Body of pancreas (tissue), 4 donors: Measurements from ENCODE around the gene IQGAP2. TPM values are rescaled to one million over a fixed set of nuclear protein-coding genes. Genes with fewer than 3 reads are reported as not detected.

ENCODE experiments used
- ATAC-seq: fragments of 150-250 bp; one replicate; pipeline ENCODE4 v1.9.1; 2016
- DNase-seq, 4 donors: peaks; one replicate each; pipeline ENCODE4 v3.0.0-alpha.2; 2019
- H3K27ac ChIP-seq, 4 donors: fragments of 200-600 bp; sonication (generic); 1 replicate in 3 of 4; 2 replicates in 1 of 4; pipeline versions ENCODE4 v1.5.1 to v1.6.1; 2016 to 2019; ENCODE audit warnings: mild to moderate bottlenecking in 1 of 4, mixed read lengths in 1 of 4, moderate library complexity in 1 of 4
- H3K27me3 ChIP-seq, 2 donors: fragments of 200-600 bp; sonication (generic); one replicate each; pipeline ENCODE4 v1.6.0; 2016; ENCODE audit warnings: mild to moderate bottlenecking in 1 of 2
- H3K36me3 ChIP-seq, 2 donors: fragments of 200-600 bp; sonication (generic); replicated peaks in 1 of 2; 2 replicates each; pipeline ENCODE4 v1.5.1; 2016; ENCODE audit warnings: low read depth in 2 of 2; ENCODE audit not compliant: insufficient read depth in 1 of 2
- H3K4me1 ChIP-seq: fragments of 200-600 bp; sonication (generic); one replicate; pipeline ENCODE4 v1.6.0; 2016
- H3K4me3 ChIP-seq, 2 donors: fragments of 200-600 bp; sonication (generic); 1 replicate in 1 of 2; 2 replicates in 1 of 2; pipeline ENCODE4 v1.5.1; 2016 to 2019
- H3K9me3 ChIP-seq, 3 donors: fragments of 200-600 bp; sonication (generic); 1 replicate in 2 of 3; 2 replicates in 1 of 3; pipeline ENCODE4 v1.5.1; 2016
- CTCF ChIP-seq, 7 experiments: fragments of 450-650 bp in 4 of 7; fragments of 200-600 bp in 3 of 7; sonication (generic) in 3 of 7; IDR thresholded peaks; one replicate each; pipeline ENCODE4 v1.5.1; 2016 to 2019; ENCODE audit warnings: antibody characterized with exemption in 7 of 7
- POLR2A ChIP-seq, 3 donors: fragments of 450-650 bp; IDR thresholded peaks; one replicate each; pipeline ENCODE4 v1.6.1; 2016; ENCODE audit warnings: antibody characterized with exemption in 3 of 3, mild to moderate bottlenecking in 2 of 3
- WGBS, 2 donors: methylation state at CpG; one replicate each; pipeline ENCODE4 v1.1.5; 2017; 5-methylcytosine and 5-hydroxymethylcytosine counted together
- intact Hi-C: fragments of 100-400 bp; cut with DNase I; formaldehyde crosslinking; loops from one replicate; pipeline ENCODE4 v1.15.1; 2023
- total RNA-seq, 2 donors: library from RNA; depleted of rRNA; stranded (reverse); fragments of >200 nt; gene quantifications; one replicate each; pipeline ENCODE4 v1.1.0, GENCODE V29; 2016

The IQGAP2 gene
- total RNA-seq, 2 donors from 2014 or later: 41.2 to 49.5 TPM

GRCh38 chr5:76529464-76530344, 126.6 kb downstream of the IQGAP2 start:
- Histone ChIP-seq H3K27me3 (no peaks in the 10 kb centered on the region), H3K36me3 (no peaks in the 10 kb centered on the region), H3K4me1 (peaks cover 18% of the 10 kb centered on the region), H3K9me3 (no peaks in the 10 kb centered on the region), H3K4me3 (no peak overlapping the region), H3K27ac (no peak overlapping the region)
- intact Hi-C loops: no loop called here
- 95 to 96% methylated on average over 10 of the region's 10 CpGs for WGBS, 2 donors
- no peak for DNase-seq
- ATAC-seq: no peak
- no peak for TF ChIP-seq CTCF (IDR thresholded peaks at IDR 0.05)
- no peak for TF ChIP-seq POLR2A (IDR thresholded peaks at IDR 0.05)

GRCh38 chr5:76532052-76532451, 129.0 kb downstream of the IQGAP2 start:
- H3K36me3 ChIP-seq: no peaks in the 10 kb centered on the region
- TF ChIP-seq POLR2A (IDR thresholded peaks at IDR 0.05) (no peak), CTCF (IDR thresholded peaks at IDR 0.05) (no peak)

GRCh38 chr5:76532973-76533372, 129.9 kb downstream of the IQGAP2 start:
- TF ChIP-seq CTCF (IDR thresholded peaks at IDR 0.05) (no peak), POLR2A (IDR thresholded peaks at IDR 0.05) (no peak)
- Histone ChIP-seq H3K36me3 (no peaks in the 10 kb centered on the region), H3K27ac (no peak overlapping the region), H3K27me3 (no peaks in the 10 kb centered on the region), H3K9me3 (no peaks in the 10 kb centered on the region), H3K4me3 (no peak overlapping the region), H3K4me1 (peaks cover 24% of the 10 kb centered on the region)
- no peak for ATAC-seq
- no peak for DNase-seq
- 96 to 98% methylated on average over 4 of the region's 4 CpGs for WGBS, 2 donors
- intact Hi-C loops: no loop called here

More at GRCh38 chr5:76532052-76532451, 129.0 kb downstream of the IQGAP2 start:
- 96 to 97% methylated on average over 3 of the region's 3 CpGs for WGBS, 2 donors
- Histone ChIP-seq H3K27ac (no peak overlapping the region), H3K4me1 (peaks cover 23% of the 10 kb centered on the region), H3K9me3 (no peaks in the 10 kb centered on the region), H3K4me3 (no peak overlapping the region), H3K27me3 (no peaks in the 10 kb centered on the region)
- DNase-seq (no peak), ATAC-seq (no peak)
- intact Hi-C loops: no loop called here

GRCh38 chr5:76535577-76535976, 132.5 kb downstream of the IQGAP2 start:
- Histone ChIP-seq H3K4me1 (peaks cover 23% of the 10 kb centered on the region), H3K36me3 (no peaks in the 10 kb centered on the region), H3K9me3 (no peaks in the 10 kb centered on the region), H3K27me3 (no peaks in the 10 kb centered on the region), H3K27ac (no peak overlapping the region), H3K4me3 (no peak overlapping the region)
- DNase-seq (no peak), ATAC-seq (no peak)
- intact Hi-C loops: no loop called here
- WGBS, 2 donors: 76 to 84% methylated on average over 4 of the region's 4 CpGs
- TF ChIP-seq POLR2A (IDR thresholded peaks at IDR 0.05): no peak
- TF ChIP-seq CTCF (IDR thresholded peaks at IDR 0.05): no peak
